A549 treated with DMSO at 1 μM for 4 hours (cell line): ENCODE results near the gene ZNF418. TPM values are rescaled to one million over a fixed set of nuclear protein-coding genes. Genes with fewer than 3 reads are reported as not detected.

Experiments
- total RNA-seq: library from RNA; stranded (reverse); fragments of 200-300 nt; extraction: Qiagen RNA extraction; gene quantifications from 5 replicates; pipeline ENCODE4 v1.2.3, GENCODE V29; 2022; ENCODE audit warnings: low read depth

ZNF418 gene
- total RNA-seq, result 1.0 to 1.7 TPM (median 1.3 TPM) in 5 replicates

DNA sequence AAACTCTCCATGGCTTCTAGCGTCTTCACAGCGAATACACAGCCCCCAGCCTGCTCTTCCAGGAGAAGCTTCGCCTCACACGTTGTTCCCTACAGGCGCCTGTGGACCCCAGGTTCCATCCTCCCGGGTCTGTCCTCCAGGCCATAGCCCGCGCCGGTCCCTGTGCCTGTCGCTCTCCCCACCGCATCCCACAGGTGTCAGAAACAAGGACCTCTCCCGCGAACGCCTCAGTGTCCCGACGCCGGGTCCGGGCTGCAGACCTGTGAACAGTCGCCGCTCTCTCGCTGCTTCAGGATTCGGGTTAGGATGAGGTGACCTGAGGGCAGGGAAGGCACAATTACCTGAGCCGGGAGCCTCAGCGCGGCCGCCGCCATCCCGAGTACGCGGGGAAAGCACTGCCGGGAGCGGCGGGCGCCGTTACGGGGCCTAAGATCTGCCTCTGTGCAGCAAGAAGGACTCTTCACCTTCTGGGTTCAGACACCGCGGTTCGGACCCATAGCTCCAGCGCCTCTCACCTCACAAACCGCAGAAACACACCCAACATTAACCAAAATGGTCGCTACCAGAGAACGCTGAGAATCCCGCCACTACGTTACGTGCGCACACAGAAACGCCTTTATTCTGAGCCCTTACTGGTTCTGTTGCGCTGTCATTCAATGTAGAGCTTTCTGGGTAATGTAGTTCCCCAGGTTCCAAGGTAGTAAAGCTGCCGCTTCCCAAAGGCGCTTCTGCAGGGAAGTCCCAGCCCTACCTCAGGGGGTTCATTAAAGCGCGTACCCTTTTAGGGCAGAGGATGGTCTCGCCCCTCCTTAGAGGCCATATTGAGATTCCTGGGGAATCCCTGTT is at the start of gene ZNF418:
TSS of gene ZNF418 (minus strand) at position 583 of the 846 bp plus-strand sequence. CDS start 1,580 bp downstream, outside the sequence.

DNA sequence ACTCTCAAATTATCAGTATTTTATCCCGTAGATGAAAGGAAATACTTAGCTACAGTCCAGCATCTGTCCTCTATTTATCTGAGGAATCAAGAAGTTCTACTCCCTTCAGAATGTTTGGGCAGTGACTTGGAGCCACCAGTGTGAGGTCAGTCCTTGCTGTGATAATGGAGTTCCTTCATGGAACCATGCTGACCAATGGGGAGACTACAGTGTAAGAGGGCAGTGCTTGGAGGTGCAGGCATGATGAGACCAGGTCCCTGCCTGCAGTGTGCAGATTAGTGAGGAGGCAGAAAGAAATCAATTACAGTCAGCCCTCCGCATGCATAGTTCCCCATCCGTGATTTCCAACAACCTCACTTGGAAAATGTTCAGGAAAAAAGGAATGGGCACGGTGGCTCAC is 39.2 kb upstream of the ZNF418 start, which contains the start of gene C19orf18:
TSS of gene C19orf18 (minus strand) at position 101 of the 400 bp plus-strand sequence. CDS start 102 bp downstream, outside the sequence.

DNA sequence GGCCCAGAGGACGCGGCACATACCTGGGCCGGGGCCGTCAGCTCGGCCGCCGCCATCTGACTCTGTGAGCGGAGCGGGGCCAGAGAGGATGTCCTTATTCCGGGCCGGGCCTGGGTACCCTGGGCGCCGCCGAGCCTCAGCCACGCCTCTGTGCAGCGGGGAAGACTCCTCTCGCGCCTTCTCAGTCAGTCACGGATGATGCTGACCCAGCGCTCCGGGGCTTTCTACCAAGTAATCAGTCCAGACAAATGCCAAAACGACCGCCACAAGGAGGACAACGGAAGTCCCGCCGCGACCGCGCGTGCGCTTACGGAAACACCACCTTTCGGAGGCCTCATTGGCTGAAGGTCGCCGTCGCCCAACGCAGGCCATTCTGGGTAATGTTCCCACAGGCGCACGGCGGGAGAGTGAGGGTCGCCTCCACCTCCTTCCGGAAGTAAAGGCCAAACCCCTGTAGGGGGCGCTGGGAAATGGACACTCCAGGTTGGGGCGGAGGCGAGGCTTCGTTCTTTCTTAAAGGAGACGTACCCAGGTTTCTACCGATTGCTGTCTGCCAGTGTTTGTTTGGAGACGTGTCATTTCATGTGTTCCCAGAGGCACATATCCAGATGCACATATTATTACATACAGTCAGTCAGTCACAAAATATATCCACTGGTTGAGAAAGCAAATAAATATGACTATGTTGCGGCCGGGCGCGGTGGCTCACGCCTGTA is 12.4 kb upstream of the ZNF418 start, which contains the start of gene ZNF256:
TSS of gene ZNF256 (minus strand) at position 288 of the 716 bp plus-strand sequence. CDS start at position 56, 232 bp downstream.

DNA sequence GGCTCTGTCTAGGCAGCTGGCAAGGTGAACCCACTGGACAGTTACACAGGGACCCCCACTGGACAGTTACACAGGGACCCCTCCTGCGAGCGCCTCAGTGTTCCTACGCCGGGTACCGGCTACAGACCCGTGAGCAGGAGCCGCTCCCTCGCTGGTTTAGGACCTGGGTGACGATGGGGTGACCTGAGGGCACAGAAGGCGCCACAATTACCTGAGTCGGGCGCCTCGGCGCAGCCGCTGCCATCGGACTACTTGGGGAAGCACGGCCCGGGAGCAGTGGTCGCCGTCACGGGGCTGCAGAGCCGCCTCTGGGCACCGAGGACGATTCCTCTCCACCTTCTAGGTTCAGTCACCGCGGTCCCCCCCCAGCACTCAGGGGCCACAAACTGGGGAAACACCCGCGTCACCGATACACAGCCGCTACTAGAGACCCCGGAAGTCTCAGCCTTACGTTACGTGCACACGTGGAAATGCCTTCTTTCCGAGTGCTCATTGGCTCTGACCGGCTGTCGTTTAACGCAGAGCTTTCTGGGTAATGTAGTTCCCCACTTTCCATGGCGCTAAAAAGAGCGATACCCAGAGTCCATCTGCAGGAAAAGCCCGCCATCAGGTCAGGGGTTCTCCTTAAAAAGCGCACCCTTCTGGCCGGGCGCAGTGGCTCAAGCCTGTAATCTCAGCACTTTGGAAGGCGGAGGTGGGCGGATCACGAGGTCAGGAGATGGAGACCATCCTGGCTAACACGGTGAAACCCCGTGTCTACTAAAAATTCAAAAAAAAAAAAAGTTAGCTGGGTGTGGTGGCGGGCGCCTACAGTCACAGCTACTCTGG is 18.8 kb downstream of the ZNF418 start, which contains the start of gene ZNF417:
TSS of gene ZNF417 (minus strand) at position 425 of the 828 bp plus-strand sequence. CDS start at position 244, 181 bp downstream.

DNA sequence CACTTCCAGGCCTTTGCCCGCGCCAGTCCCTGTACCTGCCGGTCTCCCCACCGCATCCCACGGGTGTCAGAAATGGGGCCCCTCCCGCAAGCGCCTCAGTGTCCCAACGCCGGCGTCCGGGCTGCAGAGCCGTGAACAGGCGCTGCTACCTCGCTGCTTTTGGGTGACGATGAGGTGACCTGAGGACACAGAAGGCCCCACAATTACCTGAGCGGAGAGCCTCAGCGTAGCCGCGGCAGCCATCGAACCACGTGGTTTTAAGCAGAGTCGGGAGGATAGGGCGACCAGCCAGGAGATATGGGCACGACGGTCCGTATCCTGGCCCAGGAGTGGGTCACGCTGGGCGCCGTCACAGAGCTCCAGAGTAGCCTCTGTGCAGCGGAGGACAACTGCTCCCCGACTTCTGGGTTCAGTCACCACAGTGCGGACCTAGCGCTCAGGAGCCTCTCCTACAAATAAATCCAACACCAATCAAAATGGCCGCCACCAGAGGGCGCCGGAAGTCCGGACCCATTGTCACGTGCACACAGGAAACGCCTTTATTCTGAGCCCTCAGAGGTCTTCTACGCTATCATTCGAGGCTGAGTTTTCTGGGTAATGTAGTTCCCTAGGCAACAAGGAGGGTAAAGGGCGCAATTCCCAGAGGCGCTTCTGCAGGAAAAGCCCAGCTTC is 46.5 kb downstream of the ZNF418 start, which contains the start of gene ZNF814:
TSS of gene ZNF814 (minus strand) at position 478 of the 672 bp plus-strand sequence. CDS start at position 243, 235 bp downstream.

Other genes starting within 250 kb of the ZNF418 start
- gene ZNF154, start 226.2 kb downstream of the ZNF418 start, total RNA-seq, result not detected in 5 replicates
- gene ZNF671, start 207.8 kb downstream of the ZNF418 start, total RNA-seq, result 0.78 to 1.0 TPM (median 0.82 TPM) in 5 replicates
- gene ZNF776, start 188.6 kb downstream of the ZNF418 start, total RNA-seq, result 6.1 to 6.9 TPM (median 6.3 TPM) in 5 replicates
- gene ZNF586, start 165.7 kb downstream of the ZNF418 start, total RNA-seq, result 6.4 to 7.9 TPM (median 7.0 TPM) in 5 replicates
- 4.6 to 6.1 TPM (median 5.6 TPM) in 5 replicates for gene ZNF552, start 120.5 kb downstream of the ZNF418 start, total RNA-seq
- 8.9 to 10.8 TPM (median 9.7 TPM) in 5 replicates for gene ZNF587B, start 105.1 kb downstream of the ZNF418 start, total RNA-seq
- gene ZNF587, start 85.5 kb downstream of the ZNF418 start, total RNA-seq, result 6.2 to 8.4 TPM (median 8.1 TPM) in 5 replicates
- 1.7 to 2.6 TPM (median 2.0 TPM) in 5 replicates for gene ZNF814, start 46.4 kb downstream of the ZNF418 start, total RNA-seq
- gene ZNF417, start 18.8 kb downstream of the ZNF418 start, total RNA-seq, result 3.4 to 5.0 TPM (median 3.9 TPM) in 5 replicates
- 1.1 to 1.4 TPM (median 1.2 TPM) in 5 replicates for gene ZNF256, start 12.3 kb upstream of the ZNF418 start, total RNA-seq
- not detected in 5 replicates for gene C19orf18, start 39.1 kb upstream of the ZNF418 start, total RNA-seq
- gene ZNF606, start 67.4 kb upstream of the ZNF418 start, total RNA-seq, result 1.8 to 3.2 TPM (median 2.7 TPM) in 5 replicates
- not detected in 5 replicates for gene ZSCAN1, start 98.6 kb upstream of the ZNF418 start, total RNA-seq
- 0.04 TPM in 1 of 5 replicates, not detected in the others for gene ZNF135, start 123.9 kb upstream of the ZNF418 start, total RNA-seq
- gene ZSCAN18, start 162.8 kb upstream of the ZNF418 start, total RNA-seq, result 2.1 to 3.0 TPM (median 2.5 TPM) in 5 replicates
- 2.9 to 3.3 TPM (median 3.1 TPM) in 5 replicates for gene ZNF329, start 215.4 kb upstream of the ZNF418 start, total RNA-seq
- 14.5 to 16.5 TPM (median 15.7 TPM) in 5 replicates for gene ZNF274, start 247.7 kb upstream of the ZNF418 start, total RNA-seq